Measurements from ENCODE around the gene PARP15. TPM values are rescaled to one million over a fixed set of nuclear protein-coding genes. Genes with fewer than 3 reads are reported as not detected.

Gene PARP15
- total RNA-seq, 1 donor from 2014 or later = not detected

DNA sequence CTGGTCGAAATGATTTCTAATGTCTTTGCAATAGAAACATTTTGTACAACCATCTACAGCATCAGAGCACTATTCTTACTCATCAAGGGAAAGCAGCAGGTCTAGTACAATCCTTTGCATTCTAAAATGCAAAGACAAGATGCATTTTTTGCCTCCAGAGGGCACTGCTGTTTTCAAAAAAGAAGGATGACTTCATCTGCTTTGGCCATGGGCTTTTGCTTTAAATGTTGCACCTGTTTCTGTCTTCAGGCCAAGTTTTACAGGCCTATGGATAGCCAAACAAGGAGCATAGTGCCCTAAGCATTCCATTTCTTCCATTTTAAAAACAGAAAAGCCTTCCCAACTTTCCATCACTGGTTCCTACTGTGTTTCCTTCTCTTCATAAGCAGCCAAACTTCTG lies 16.8 kb upstream of the PARP15 start:
- Histone ChIP-seq H3K4me1 (peaks cover 13% of the 10 kb centered on the region), H3K27me3 (peaks cover 21% of the 10 kb centered on the region), H3K27ac (no peak overlapping the region), H4K20me1 (ENCODE audit: low read depth) (no peaks in the 10 kb centered on the region), H3F3A (ENCODE audit: low read depth) (peaks cover 11% of the 10 kb centered on the region), H3K36me3 (no peaks in the 10 kb centered on the region), H3K4me2 (no peak overlapping the region), H2AFZ (replicated peaks) (no peak overlapping the region), H3K79me2 (ENCODE audit: low read depth) (no peaks in the 10 kb centered on the region), H3K9me3 (ENCODE audit: low read depth) (no peaks in the 10 kb centered on the region), H3K4me3 (no peak overlapping the region), H3K9ac (no peak overlapping the region)
- no peak overlapping the region for H3K27ac Mint-ChIP-seq
- peak; percentile 67 for DNase-seq (ENCODE audit: low spot score)
- no peaks in the 10 kb centered on the region for H3K36me3 Mint-ChIP-seq
- peaks cover 10% of the 10 kb centered on the region for H3K4me1 Mint-ChIP-seq
- TF ChIP-seq EZH2 (IDR thresholded peaks at IDR 0.05) (no peak), CTCF (IDR thresholded peaks at IDR 0.05) (peak; percentile 68)
- no peak overlapping the region for H3K4me3 Mint-ChIP-seq
- H3K9me3 Mint-ChIP-seq = no peaks in the 10 kb centered on the region
- peaks cover 13% of the 10 kb centered on the region for H3K27me3 Mint-ChIP-seq (ENCODE audit: insufficient read depth, low read depth)

- H3K27ac ChIP-seq = no peak overlapping the region
- H3K9me3 Mint-ChIP-seq = no peaks in the 10 kb centered on the region
- H3K27ac Mint-ChIP-seq = no peak overlapping the region
- peak overlapping the region; percentile 87 for H3K4me2 ChIP-seq
- peak overlapping the region; percentile 79 for H3K4me3 Mint-ChIP-seq
- TF ChIP-seq EZH2 (IDR thresholded peaks at IDR 0.05) = no peak
- TF ChIP-seq EZH2phosphoT487 (IDR thresholded peaks at IDR 0.05) = no peak
- TF ChIP-seq CTCF (IDR thresholded peaks at IDR 0.05) = no peak
- H4K20me1 ChIP-seq (ENCODE audit: low read depth) = no peaks in the 10 kb centered on the region
- peaks cover 11% of the 10 kb centered on the region for H3F3A ChIP-seq (ENCODE audit: low read depth)
- no peak overlapping the region for H3K4me3 ChIP-seq
- DNase-seq (ENCODE audit: low spot score) = no peak
- peaks cover 13% of the 10 kb centered on the region for H3K4me1 ChIP-seq
- no peaks in the 10 kb centered on the region for H3K36me3 ChIP-seq
- peaks cover 21% of the 10 kb centered on the region for H3K27me3 ChIP-seq
- H3K79me2 ChIP-seq (ENCODE audit: low read depth) = no peaks in the 10 kb centered on the region
- H3K4me1 Mint-ChIP-seq = peaks cover 10% of the 10 kb centered on the region
- no peaks in the 10 kb centered on the region for H3K36me3 Mint-ChIP-seq
- H3K9ac ChIP-seq = no peak overlapping the region
- H3K27me3 Mint-ChIP-seq (ENCODE audit: insufficient read depth, low read depth) = peaks cover 12% of the 10 kb centered on the region
- peak overlapping the region; percentile 95 for H2AFZ ChIP-seq (replicated peaks)
- H3K9me3 ChIP-seq (ENCODE audit: low read depth) = no peaks in the 10 kb centered on the region
These were observed 14.3 kb upstream of the PARP15 start for GRCh38 chr3:122562923-122563716.

- peak overlapping the region; percentile 79 for H3K4me3 Mint-ChIP-seq
- H3K9me3 ChIP-seq (ENCODE audit: low read depth) = no peaks in the 10 kb centered on the region
- H3K9me3 Mint-ChIP-seq = no peaks in the 10 kb centered on the region
- H3K9ac ChIP-seq = no peak overlapping the region
- H3K4me1 ChIP-seq = peaks cover 13% of the 10 kb centered on the region
- TF ChIP-seq CTCF (IDR thresholded peaks at IDR 0.05) (no peak), EZH2 (IDR thresholded peaks at IDR 0.05) (no peak), EZH2phosphoT487 (IDR thresholded peaks at IDR 0.05) (no peak)
- no peaks in the 10 kb centered on the region for H3K36me3 ChIP-seq
- peaks cover 21% of the 10 kb centered on the region for H3K27me3 ChIP-seq
- H3K4me1 Mint-ChIP-seq = peaks cover 12% of the 10 kb centered on the region
- no peak overlapping the region for H3K27ac ChIP-seq
- peak overlapping the region; percentile 95 for H2AFZ ChIP-seq (replicated peaks)
- peaks cover 11% of the 10 kb centered on the region for H3F3A ChIP-seq (ENCODE audit: low read depth)
- H3K4me3 ChIP-seq = peak overlapping the region; percentile 54
- peaks cover 11% of the 10 kb centered on the region for H3K27me3 Mint-ChIP-seq (ENCODE audit: insufficient read depth, low read depth)
- no peak for DNase-seq (ENCODE audit: low spot score)
- no peaks in the 10 kb centered on the region for H3K79me2 ChIP-seq (ENCODE audit: low read depth)
- H4K20me1 ChIP-seq (ENCODE audit: low read depth) = no peaks in the 10 kb centered on the region
- peak overlapping the region; percentile 87 for H3K4me2 ChIP-seq
- H3K36me3 Mint-ChIP-seq = no peaks in the 10 kb centered on the region
- H3K27ac Mint-ChIP-seq = no peak overlapping the region
These were observed 13.8 kb upstream of the PARP15 start for GRCh38 chr3:122563717-122564025.
